HepG2 (cell line): ENCODE measurements around the gene PYGB. TPM values are rescaled to one million over a fixed set of nuclear protein-coding genes. Genes with fewer than 3 reads are reported as not detected.

ENCODE experiments used
- DZIP1 ChIP-seq: sonication (generic); formaldehyde crosslinking; IDR thresholded peaks from 2 replicates; pipeline ENCODE4 v1.5.0; 2020; ENCODE audit warnings: mild to moderate bottlenecking, missing genetic modification reagents
- EHMT2 ChIP-seq: fragments of 200-600 bp; sonication (generic); IDR thresholded peaks from 2 replicates; pipeline ENCODE4 v1.7.0; 2017; ENCODE audit warnings: antibody characterized with exemption, low read depth, low read length, borderline replicate concordance
- ERF ChIP-seq: IDR thresholded peaks from 2 replicates; pipeline ENCODE4 v1.6.1; 2018; ENCODE audit warnings: missing biosample characterization, missing genetic modification reagents
- FOXC1 ChIP-seq: sonication (generic); formaldehyde crosslinking; IDR thresholded peaks from 2 replicates; pipeline ENCODE4 v1.8.0; 2022; ENCODE audit warnings: mild to moderate bottlenecking, missing genetic modification reagents, borderline replicate concordance
- FUBP1 ChIP-seq: sonication (generic); formaldehyde crosslinking; IDR thresholded peaks from 2 replicates; pipeline ENCODE4 v1.5.1; 2020; ENCODE audit warnings: missing genetic modification reagents, mild to moderate bottlenecking, borderline replicate concordance
- KMT2B ChIP-seq: IDR thresholded peaks from 2 replicates; pipeline ENCODE4 v1.6.1; 2016; ENCODE audit warnings: missing genetic modification reagents, missing compliant biosample characterization
- MEIS2 ChIP-seq: sonication (generic); formaldehyde crosslinking; IDR thresholded peaks from 2 replicates; pipeline ENCODE4 v1.9.0; 2021; ENCODE audit warnings: mild to moderate bottlenecking, missing genetic modification reagents
- RERE ChIP-seq: IDR thresholded peaks from 2 replicates; pipeline ENCODE4 v1.6.1; 2016; ENCODE audit warnings: low read depth, missing genetic modification reagents, missing compliant biosample characterization
- RFXANK ChIP-seq: IDR thresholded peaks from 2 replicates; pipeline ENCODE4 v1.6.1; 2016
- TCF12 ChIP-seq, 2 experiments: fragments of 450-650 bp in 1 of 2; sonication (generic) in 1 of 2; formaldehyde crosslinking in 1 of 2; IDR thresholded peaks; 2 replicates each; pipeline versions ENCODE4 v1.6.1 to v1.8.0; 2017 to 2022; ENCODE audit warnings: antibody characterized with exemption in 1 of 2, mild to moderate bottlenecking in 1 of 2, missing genetic modification reagents in 1 of 2, moderate library complexity in 1 of 2
- TGIF2 ChIP-seq: IDR thresholded peaks from 2 replicates; pipeline ENCODE4 v1.6.1; 2016; ENCODE audit warnings: control low read depth, missing compliant biosample characterization
- ZFP1 ChIP-seq: IDR thresholded peaks from 2 replicates; pipeline ENCODE4 v1.6.1; 2016
- ZFP82 ChIP-seq: sonication (generic); formaldehyde crosslinking; IDR thresholded peaks from 2 replicates; pipeline ENCODE4 v1.5.1; 2020; ENCODE audit warnings: mild to moderate bottlenecking, missing genetic modification reagents, borderline replicate concordance
- ZFX ChIP-seq: sonication (generic); formaldehyde crosslinking; IDR thresholded peaks from 2 replicates; pipeline ENCODE4 v1.4.0; 2020; ENCODE audit warnings: mild to moderate bottlenecking, low read depth, missing genetic modification reagents, moderate library complexity
- ZNF33B ChIP-seq: sonication (generic); formaldehyde crosslinking; IDR thresholded peaks from 2 replicates; pipeline ENCODE4 v1.5.1; 2020; ENCODE audit warnings: mild to moderate bottlenecking, missing genetic modification reagents
- ZNF724P ChIP-seq: sonication (generic); formaldehyde crosslinking; IDR thresholded peaks from 2 replicates; pipeline ENCODE4 v1.8.0; 2022; ENCODE audit warnings: missing genetic modification reagents, borderline replicate concordance
- ZNF790 ChIP-seq: sonication (generic); formaldehyde crosslinking; IDR thresholded peaks from 2 replicates; pipeline ENCODE4 v1.8.0; 2022; ENCODE audit warnings: missing genetic modification reagents, mild to moderate bottlenecking, borderline replicate concordance
- polyA plus RNA-seq, 8 experiments: library from polyadenylated mRNA; depleted of rRNA in 3 of 8; stranded (reverse) in 7 of 8; unstranded in 1 of 8; fragments of >200 nt; fragmentation: Illumina TruSeq in 4 of 8; extraction: Trizol in 4 of 8; gene quantifications; 2 replicates each; pipeline versions ENCODE4 v1.2.1 to v1.2.3, GENCODE V29; 2011 to 2016; ENCODE audit warnings: low read depth in 4 of 8, missing spikeins in 1 of 8, mixed read lengths in 1 of 8; ENCODE audit not compliant: insufficient read depth in 1 of 8
- total RNA-seq, 5 experiments: library from RNA; depleted of rRNA; stranded (reverse); fragments of >200 nt; fragmentation: Illumina TruSeq; extraction: Trizol; gene quantifications; 2 replicates each; pipeline ENCODE4 v1.2.3, GENCODE V29; 2016; ENCODE audit warnings: low read depth in 1 of 5

PYGB gene
- total and polyA plus RNA-seq, 2 of the 13 experiments (the other 11 are each of a cell fraction or from before 2014, with no cell fraction given) = 24.2 to 86.3 TPM

GRCh38 chr20:25247956-25248785 lies at the start of gene PYGB (continued):
- TF ChIP-seq RERE (CRISPR knock-in tag) (0 out of 2 replicates have a peak, but pooled peaks have one; percentile 58), FOXC1 (CRISPR knock-in tag) (peak; percentile 95; the same call in 1 of the 2 replicates), TCF12 (IDR thresholded peaks at IDR 0.05) (no peak), TCF12 (CRISPR knock-in tag; IDR thresholded peaks at IDR 0.05) (no peak; the same call in 1 of the 2 replicates), ZNF724P (CRISPR knock-in tag) (peak; percentile 97), FUBP1 (peak; percentile 98), ZFX (CRISPR knock-in tag) (peak; percentile 96), ERF (CRISPR knock-in tag) (peak; percentile 94), TGIF2 (peak; percentile 98), EHMT2 (no peak), KMT2B (CRISPR knock-in tag) (peak; percentile 92), ZFP82 (CRISPR knock-in tag) (peak; percentile 66; the same call in 1 of the 2 replicates), ZNF790 (peak; percentile 91; the same call in 1 of the 2 replicates), ZFP1 (CRISPR knock-in tag) (0 out of 2 replicates have a peak, but pooled peaks have one; percentile 23), RFXANK (peak; percentile 80; the same call in 1 of the 2 replicates), MEIS2 (CRISPR knock-in tag) (peak; percentile 95), ZNF33B (no peak; the same call in 1 of the 2 replicates), DZIP1 (CRISPR knock-in tag) (peak; percentile 72)
